Adrenal gland (tissue), 12 donors: Measurements from ENCODE around the gene RPL37. TPM values are rescaled to one million over a fixed set of nuclear protein-coding genes. Genes with fewer than 3 reads are reported as not detected.
"Not testable (repeated sequence)": the region's sequence is repeated elsewhere in the genome, so short reads cannot be mapped to it uniquely, and the experiment has no call there.

ENCODE experiments used
- DNase-seq, 7 donors: peaks; one replicate each; pipeline ENCODE4 v3.0.0-alpha.2; 2019 to 2020
- H3K27ac ChIP-seq, 5 donors: fragments of 200-600 bp; sonication (generic) in 4 of 5; 1 replicate in 3 of 5; 2 replicates in 2 of 5; pipeline versions ENCODE4 v1.5.1 to v1.8.0; 2016 to 2020; ENCODE audit warnings: mild to moderate bottlenecking in 1 of 5
- H3K27me3 ChIP-seq: fragments of 200-600 bp; 2 replicates; pipeline ENCODE4 v1.8.0; 2021
- H3K36me3 ChIP-seq, 2 donors: fragments of 200-600 bp; replicated peaks in 1 of 2; 1 replicate in 1 of 2; 2 replicates in 1 of 2; pipeline versions ENCODE4 v1.5.1 to v1.8.0; 2018 to 2022
- H3K4me1 ChIP-seq, 2 donors: fragments of 200-600 bp; replicated peaks in 1 of 2; 1 replicate in 1 of 2; 2 replicates in 1 of 2; pipeline versions ENCODE4 v1.5.1 to v1.8.0; 2018 to 2021
- H3K4me3 ChIP-seq, 4 donors: fragments of 200-600 bp; sonication (generic) in 3 of 4; one replicate each; pipeline ENCODE4 v1.5.1; 2016 to 2018
- H3K9me3 ChIP-seq, 3 donors: fragments of 200-600 bp; sonication (generic) in 1 of 3; replicated peaks in 1 of 3; 1 replicate in 2 of 3; 2 replicates in 1 of 3; pipeline versions ENCODE4 v1.5.1 to v1.8.0; 2016 to 2021
- CTCF ChIP-seq, 6 experiments: fragments of 450-650 bp in 4 of 6; fragments of 200-600 bp in 2 of 6; sonication (generic) in 1 of 6; IDR thresholded peaks; 1 replicate in 5 of 6; 2 replicates in 1 of 6; pipeline versions ENCODE4 v1.5.1 to v1.8.0; 2016 to 2021; ENCODE audit warnings: antibody characterized with exemption in 6 of 6, mild to moderate bottlenecking in 2 of 6, moderate library complexity in 1 of 6
- POLR2A ChIP-seq, 2 donors: fragments of 450-650 bp; IDR thresholded peaks; one replicate each; pipeline ENCODE4 v1.6.1; 2017; ENCODE audit warnings: antibody characterized with exemption in 2 of 2, mild to moderate bottlenecking in 2 of 2, moderate library complexity in 1 of 2
- WGBS, 4 donors: extraction: QIAGEN DNeasy Blood & Tissue Kit in 2 of 4; methylation state at CpG; one replicate each; pipeline versions ENCODE4 v1.1.5 to v1.1.7; 2013 to 2017; 5-methylcytosine and 5-hydroxymethylcytosine counted together
- intact Hi-C, 2 donors: fragments of 100-400 bp; cut with DNase I; formaldehyde crosslinking; loops; one replicate each; pipeline versions ENCODE4 v1.14.1 to v1.15.0; 2022 to 2023
- polyA plus RNA-seq, 3 donors: library from polyadenylated mRNA; stranded (reverse); fragments of 200-250 nt in 2 of 3; fragments of 350-450 nt in 1 of 3; fragmentation: Illumina TruSeq in 1 of 3; extraction: RNeasy Lipid Tissue Mini Kit (QIAGEN cat#74804) in 1 of 3; gene quantifications; one replicate each; pipeline ENCODE4 v1.2.3, GENCODE V29; 2013 to 2014
- total RNA-seq, 9 donors: library from RNA; depleted of rRNA in 4 of 9; stranded (reverse); fragments of >200 nt in 4 of 9; fragments of 120-200 nt in 1 of 9; fragmentation: NEBNext Ultra II Directional in 1 of 9; extraction: Animal tissue kit (Norgen Biotek cat#: 25700) in 1 of 9; gene quantifications; one replicate each; pipeline versions ENCODE4 v1.1.0 to v1.2.4, GENCODE V29; 2013 to 2023
- donor health status: healthy with polysubstance abuse.
- donor health status: Bipolar disorder and iron deficiency.
- donor health status: DM: yes; HTN: yes; CAD: no.
- donor health status: DM: no; HTN: no; CAD: no.
- donor health status: DM: no; HTN: no; CAD: no.
- donor health status: DM: yes; HTN: yes; CAD: no.

Gene RPL37
- total and polyA plus RNA-seq, 12 donors, result 171 to 3,068 (median 978) TPM

GRCh38 chr5:40826489-40827187, 8.4 kb downstream of the RPL37 start:
- 86 to 91% (median 90%) methylated on average over 5 of the region's 5 CpGs for WGBS, 4 donors

GRCh38 chr5:40825461-40826043, 9.5 kb downstream of the RPL37 start:
- WGBS, 4 donors, result 94 to 95% (median 95%) methylated on average over 11 of the region's 11 CpGs
- intact Hi-C loops, H3K9me3 ChIP-seq, H3K4me3 ChIP-seq, H3K27me3 ChIP-seq, H3K27ac ChIP-seq, H3K4me1 ChIP-seq, DNase-seq: not testable (repeated sequence)
- peaks cover 0 to 48% of the 10 kb centered on the region in 2 donors for H3K36me3 ChIP-seq

More at GRCh38 chr5:40826489-40827187, 8.4 kb downstream of the RPL37 start:
- peaks cover 0 to 59% of the 10 kb centered on the region in 2 donors for H3K36me3 ChIP-seq
- no peak overlapping the region for H3K27ac ChIP-seq
- no peaks in the 10 kb centered on the region for H3K27me3 ChIP-seq
- H3K4me1 ChIP-seq, result no peaks in the 10 kb centered on the region
- no peak overlapping the region for H3K4me3 ChIP-seq
- DNase-seq, result no peak
- intact Hi-C loops, result no loop called here
- H3K9me3 ChIP-seq, result no peaks in the 10 kb centered on the region
- no peak for TF ChIP-seq POLR2A (IDR thresholded peaks at IDR 0.05)
- no peak for TF ChIP-seq CTCF (IDR thresholded peaks at IDR 0.05)

- Histone ChIP-seq H3K4me3 (no peak overlapping the region), H3K36me3 (peaks cover 0 to 28% of the 10 kb centered on the region in 2 donors), H3K9me3 (no peaks in the 10 kb centered on the region), H3K27ac (no peak overlapping the region), H3K27me3 (no peaks in the 10 kb centered on the region), H3K4me1 (no peaks in the 10 kb centered on the region)
- intact Hi-C loops, result no loop called here
- DNase-seq, result no peak
- no peak for TF ChIP-seq CTCF (IDR thresholded peaks at IDR 0.05)
- TF ChIP-seq POLR2A (IDR thresholded peaks at IDR 0.05), result no peak
- WGBS, 4 donors, result 20 to 63% (median 42%) methylated on average over 1 of the region's 1 CpG
Observed at GRCh38 chr5:40823459-40823858, 11.6 kb downstream of the RPL37 start.

GRCh38 chr5:40813698-40814281, 21.2 kb downstream of the RPL37 start:
- H3K36me3 ChIP-seq, result no peaks in the 10 kb centered on the region
- intact Hi-C loops, result no loop called here
- H3K4me1 ChIP-seq, result no peaks in the 10 kb centered on the region
- no peaks in the 10 kb centered on the region for H3K9me3 ChIP-seq
- no peak for DNase-seq
- no peaks in the 10 kb centered on the region for H3K27me3 ChIP-seq
- no peak for TF ChIP-seq CTCF (IDR thresholded peaks at IDR 0.05)
- no peak overlapping the region for H3K27ac ChIP-seq
- H3K4me3 ChIP-seq, result no peak overlapping the region
- WGBS, 4 donors, result 86 to 100% (median 90%) methylated on average over 1 to 2 of the region's 2 CpGs
